A673 (cell line): Measurements from ENCODE around the gene CAPZB. TPM values are rescaled to one million over a fixed set of nuclear protein-coding genes. Genes with fewer than 3 reads are reported as not detected.

ENCODE experiments used
- BruUV-seq: library from RNA; stranded (reverse); fragments of 400-500 nt; replicated peaks from 2 replicates; lab custom pipeline; 2021; lab: Mats Ljungman, UMichigan
- CTCF ChIA-PET: fragments of 300-600 bp; sonication (Branson Sonifier 250); formaldehyde crosslinking; loops from one replicate; lab custom pipeline; 2022; ENCODE audit warnings: antibody characterized with exemption; lab: Charles Lee
- POLR2A ChIA-PET: fragments of 300-600 bp; sonication (Branson Sonifier 250); formaldehyde crosslinking; loops from one replicate; lab custom pipeline; 2022; ENCODE audit warnings: antibody characterized with exemption; ENCODE audit not compliant: low non-redundant PET; lab: Charles Lee
- DNase-seq: peaks from one replicate; pipeline ENCODE4 v3.0.0-alpha.2; 2015; ENCODE audit warnings: low spot score
- H3K27ac ChIP-seq: fragments of 200-600 bp; sonication (generic); 2 replicates; pipeline ENCODE4 v1.5.1; 2016; ENCODE audit warnings: mixed run types, low read depth, mild to moderate bottlenecking, mixed read lengths, antibody characterized with exemption, low read length; ENCODE audit not compliant: poor library complexity, severe bottlenecking
- H3K27me3 ChIP-seq: fragments of 200-600 bp; sonication (generic); replicated peaks from 2 replicates; pipeline ENCODE4 v1.6.1; 2017; ENCODE audit warnings: mixed run types, low read depth, mild to moderate bottlenecking, mixed read lengths, antibody characterized with exemption, low read length; ENCODE audit not compliant: insufficient read depth, poor library complexity
- H3K36me3 ChIP-seq: fragments of 200-600 bp; sonication (generic); 2 replicates; pipeline ENCODE4 v1.6.1; 2016; ENCODE audit warnings: mixed run types, mild to moderate bottlenecking, mixed read lengths, antibody characterized with exemption, low read length; ENCODE audit not compliant: insufficient read depth, poor library complexity, severe bottlenecking
- H3K4me1 ChIP-seq: fragments of 200-600 bp; sonication (generic); 2 replicates; pipeline ENCODE4 v1.6.1; 2017; ENCODE audit warnings: mixed run types, mild to moderate bottlenecking, mixed read lengths, antibody characterized with exemption, low read length; ENCODE audit not compliant: insufficient read depth, poor library complexity, severe bottlenecking
- H3K4me3 ChIP-seq: fragments of 200-600 bp; sonication (generic); 2 replicates; pipeline ENCODE4 v1.5.1; 2016; ENCODE audit warnings: low read depth, mixed run types, mild to moderate bottlenecking, mixed read lengths, low read length; ENCODE audit not compliant: poor library complexity, severe bottlenecking
- H3K9me3 ChIP-seq: fragments of 200-600 bp; sonication (generic); 2 replicates; pipeline ENCODE4 v1.6.1; 2016; ENCODE audit warnings: mixed run types, low read depth, mild to moderate bottlenecking, mixed read lengths, antibody characterized with exemption, low read length; ENCODE audit not compliant: poor library complexity, severe bottlenecking
- EZH2 ChIP-seq: fragments of 200-600 bp; sonication (generic); IDR thresholded peaks from 2 replicates; pipeline ENCODE4 v1.6.1; 2017; ENCODE audit warnings: borderline replicate concordance, low read depth, mild to moderate bottlenecking, mixed read lengths, antibody characterized with exemption, low read length; ENCODE audit not compliant: poor library complexity, severe bottlenecking
- intact Hi-C: fragments of 100-400 bp; cut with micrococcal nuclease; formaldehyde crosslinking; loops from one replicate; pipeline ENCODE4 v1.10.0; 2022; ENCODE audit not compliant: unreplicated experiment
- total RNA-seq: library from RNA; stranded (reverse); gene quantifications from 2 replicates; pipeline ENCODE4 v1.2.3, GENCODE V29; 2021
- TF ChIP-seq, protein P1 (sequence below): fragments of 300-800, 200-600 bp; sonication (generic); conservative IDR thresholded peaks from 2 replicates; pipeline ENCODE4 v1.5.1; 2017; ENCODE audit warnings: low read depth, mild to moderate bottlenecking, antibody characterized with exemption, low read length, moderate library complexity, mixed read lengths

The CAPZB gene
- total RNA-seq, 1 experiment from 2014 or later = 214 TPM

- Histone ChIP-seq H3K27me3 (no peaks in the 10 kb centered on the region), H3K4me3 (no peak overlapping the region), H3K9me3 (no peaks in the 10 kb centered on the region), H3K36me3 (no peaks in the 10 kb centered on the region), H3K4me1 (no peaks in the 10 kb centered on the region), H3K27ac (no peak overlapping the region)
- DNase-seq = no peak
- no TSS peak for BruUV-seq
- TF ChIP-seq, protein P1, sequence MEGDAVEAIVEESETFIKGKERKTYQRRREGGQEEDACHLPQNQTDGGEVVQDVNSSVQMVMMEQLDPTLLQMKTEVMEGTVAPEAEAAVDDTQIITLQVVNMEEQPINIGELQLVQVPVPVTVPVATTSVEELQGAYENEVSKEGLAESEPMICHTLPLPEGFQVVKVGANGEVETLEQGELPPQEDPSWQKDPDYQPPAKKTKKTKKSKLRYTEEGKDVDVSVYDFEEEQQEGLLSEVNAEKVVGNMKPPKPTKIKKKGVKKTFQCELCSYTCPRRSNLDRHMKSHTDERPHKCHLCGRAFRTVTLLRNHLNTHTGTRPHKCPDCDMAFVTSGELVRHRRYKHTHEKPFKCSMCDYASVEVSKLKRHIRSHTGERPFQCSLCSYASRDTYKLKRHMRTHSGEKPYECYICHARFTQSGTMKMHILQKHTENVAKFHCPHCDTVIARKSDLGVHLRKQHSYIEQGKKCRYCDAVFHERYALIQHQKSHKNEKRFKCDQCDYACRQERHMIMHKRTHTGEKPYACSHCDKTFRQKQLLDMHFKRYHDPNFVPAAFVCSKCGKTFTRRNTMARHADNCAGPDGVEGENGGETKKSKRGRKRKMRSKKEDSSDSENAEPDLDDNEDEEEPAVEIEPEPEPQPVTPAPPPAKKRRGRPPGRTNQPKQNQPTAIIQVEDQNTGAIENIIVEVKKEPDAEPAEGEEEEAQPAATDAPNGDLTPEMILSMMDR = no peak
- POLR2A ChIA-PET = no interaction called here
- CTCF ChIA-PET = no interaction called here
- intact Hi-C loops = no loop called here
Observed at GRCh38 chr1:19406680-19407079, 78.7 kb downstream of the CAPZB start.

GRCh38 chr1:19405761-19406487, 79.4 kb downstream of the CAPZB start:
- Histone ChIP-seq H3K9me3 (no peaks in the 10 kb centered on the region), H3K4me1 (no peaks in the 10 kb centered on the region), H3K36me3 (no peaks in the 10 kb centered on the region), H3K4me3 (no peak overlapping the region), H3K27ac (no peak overlapping the region), H3K27me3 (no peaks in the 10 kb centered on the region)
- ChIA-PET POLR2A (no interaction called here), CTCF (no interaction called here)
- DNase-seq = no peak
- BruUV-seq = no TSS peak
- TF ChIP-seq EZH2 = no peak
- TF ChIP-seq, protein P1 = no peak
- intact Hi-C loops = no loop called here

DNA sequence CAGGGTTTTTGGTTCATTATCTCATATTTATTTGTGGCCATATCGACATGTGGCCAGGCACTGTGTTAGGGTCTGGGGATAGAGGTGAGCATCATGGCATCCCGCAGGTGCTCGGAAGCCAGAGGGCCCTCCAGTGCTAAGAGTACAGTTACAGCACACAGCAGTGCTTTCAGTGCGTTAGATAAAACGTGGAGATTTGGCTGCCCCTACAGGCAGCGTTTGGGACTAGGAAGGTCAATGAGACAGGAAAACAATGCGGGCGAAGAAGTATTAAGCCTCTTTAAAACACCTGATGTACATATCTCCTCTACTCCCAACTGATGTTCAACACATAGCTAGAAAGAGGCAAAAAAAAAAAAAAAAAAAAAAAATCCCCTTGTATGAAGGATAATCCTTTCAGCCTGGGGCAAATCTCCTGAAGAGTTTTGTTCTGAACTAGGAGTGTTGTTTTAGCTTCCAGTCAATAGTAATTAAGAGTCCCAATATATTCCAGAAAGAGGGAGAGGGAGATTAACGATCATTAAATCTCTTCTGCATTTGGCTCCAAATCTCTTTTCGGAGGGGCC, 80.1 kb downstream of the CAPZB start:
- Histone ChIP-seq H3K36me3 (no peaks in the 10 kb centered on the region), H3K4me3 (no peak overlapping the region), H3K4me1 (no peaks in the 10 kb centered on the region), H3K9me3 (no peaks in the 10 kb centered on the region), H3K27ac (no peak overlapping the region), H3K27me3 (no peaks in the 10 kb centered on the region)
- BruUV-seq = no TSS peak
- intact Hi-C loops = no loop called here
- ChIA-PET CTCF (no interaction called here), POLR2A (no interaction called here)
- TF ChIP-seq EZH2 = no peak
- TF ChIP-seq, protein P1 = peak; percentile 27; the same call in 1 of the 2 replicates
- no peak for DNase-seq
